GM12872 (cell line): Measurements from ENCODE around the gene LHPP.

Source experiments
- TF ChIP-seq, protein P1 (sequence below): IDR thresholded peaks from 3 replicates; pipeline ENCODE4 v1.5.1; 2011; ENCODE audit warnings: low read depth, mild to moderate bottlenecking, low read length, moderate library complexity; ENCODE audit not compliant: insufficient read depth

Gene LHPP

DNA sequence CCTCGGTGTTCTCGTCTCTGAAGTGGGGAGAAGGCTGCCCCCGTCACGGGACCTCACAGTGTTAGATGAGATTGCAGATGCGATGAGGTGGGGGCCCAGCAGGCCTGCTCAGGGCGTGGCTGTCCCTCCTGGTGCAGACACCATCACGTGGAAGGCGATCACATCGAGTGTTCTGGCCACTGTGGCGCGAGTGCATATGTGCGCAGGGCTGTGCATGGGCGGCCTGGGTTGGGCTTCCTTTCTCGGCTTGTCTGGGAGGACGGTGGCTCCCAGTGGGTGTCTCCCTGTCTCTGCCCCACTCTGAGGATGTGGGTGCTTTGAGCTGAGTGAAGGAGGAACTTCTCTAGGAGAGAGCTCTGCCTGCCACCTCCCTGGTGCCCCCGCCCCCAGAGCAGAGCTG lies 83.1 kb downstream of the LHPP start:
- TF ChIP-seq, protein P1, sequence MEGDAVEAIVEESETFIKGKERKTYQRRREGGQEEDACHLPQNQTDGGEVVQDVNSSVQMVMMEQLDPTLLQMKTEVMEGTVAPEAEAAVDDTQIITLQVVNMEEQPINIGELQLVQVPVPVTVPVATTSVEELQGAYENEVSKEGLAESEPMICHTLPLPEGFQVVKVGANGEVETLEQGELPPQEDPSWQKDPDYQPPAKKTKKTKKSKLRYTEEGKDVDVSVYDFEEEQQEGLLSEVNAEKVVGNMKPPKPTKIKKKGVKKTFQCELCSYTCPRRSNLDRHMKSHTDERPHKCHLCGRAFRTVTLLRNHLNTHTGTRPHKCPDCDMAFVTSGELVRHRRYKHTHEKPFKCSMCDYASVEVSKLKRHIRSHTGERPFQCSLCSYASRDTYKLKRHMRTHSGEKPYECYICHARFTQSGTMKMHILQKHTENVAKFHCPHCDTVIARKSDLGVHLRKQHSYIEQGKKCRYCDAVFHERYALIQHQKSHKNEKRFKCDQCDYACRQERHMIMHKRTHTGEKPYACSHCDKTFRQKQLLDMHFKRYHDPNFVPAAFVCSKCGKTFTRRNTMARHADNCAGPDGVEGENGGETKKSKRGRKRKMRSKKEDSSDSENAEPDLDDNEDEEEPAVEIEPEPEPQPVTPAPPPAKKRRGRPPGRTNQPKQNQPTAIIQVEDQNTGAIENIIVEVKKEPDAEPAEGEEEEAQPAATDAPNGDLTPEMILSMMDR = no peak

GRCh38 chr10:124545351-124546054 lies 83.9 kb downstream of the LHPP start:
- TF ChIP-seq, protein P1 = no peak

GRCh38 chr10:124546055-124546369 lies 84.4 kb downstream of the LHPP start:
- TF ChIP-seq, protein P1 = no peak

- TF ChIP-seq, protein P1 = no peak
Observed at GRCh38 chr10:124546957-124547646, 85.5 kb downstream of the LHPP start.

DNA sequence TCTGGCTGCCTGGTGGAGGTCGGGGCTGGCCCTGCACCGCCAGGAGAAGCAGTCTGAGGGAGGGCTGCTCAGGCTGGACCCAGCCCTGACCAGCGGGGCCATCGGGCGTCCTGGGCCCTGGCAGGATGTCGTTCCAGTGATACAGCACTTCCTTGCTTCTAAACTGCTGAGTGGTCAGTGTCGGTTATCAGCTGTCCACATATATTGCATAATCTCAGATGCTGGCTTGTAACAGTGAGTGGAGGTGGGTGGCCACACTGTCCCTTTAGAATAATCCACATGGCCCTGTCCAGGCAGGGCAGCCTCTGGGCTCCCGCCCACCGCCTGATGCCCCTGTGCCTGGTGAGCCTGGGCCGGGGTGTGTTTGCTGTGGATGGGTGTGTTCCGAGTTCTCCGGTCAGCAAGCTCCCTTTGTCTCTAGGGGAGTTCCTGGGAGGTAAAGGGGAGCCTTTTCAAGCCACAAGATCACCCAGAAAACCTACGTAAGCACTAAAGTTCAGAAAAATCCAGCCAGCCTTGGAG lies 86.1 kb downstream of the LHPP start:
- TF ChIP-seq, protein P1 = no peak

GRCh38 chr10:124550293-124551034 lies 88.8 kb downstream of the LHPP start:
- TF ChIP-seq, protein P1 = no peak

- TF ChIP-seq, protein P1 = no peak
Observed at GRCh38 chr10:124551097-124551496, 89.5 kb downstream of the LHPP start.
